Measurements from ENCODE around the gene SMIM33. TPM values are rescaled to one million over a fixed set of nuclear protein-coding genes. Genes with fewer than 3 reads are reported as not detected.

SMIM33 gene
- polyA plus RNA-seq, 1 donor from 2014 or later: not detected

- H3K27ac ChIP-seq (ENCODE audit: low read length): peak overlapping the region; percentile 89
- H3K79me2 ChIP-seq (replicated peaks; ENCODE audit: insufficient read depth, low read length): peaks cover 3% of the 10 kb centered on the region
- H3K9me3 ChIP-seq (ENCODE audit: low read length): no peaks in the 10 kb centered on the region
- no peaks in the 10 kb centered on the region for H3K27me3 ChIP-seq (ENCODE audit: insufficient read depth, low read depth, low read length)
- TF ChIP-seq RAD21 (conservative IDR thresholded peaks at IDR 0.05) (no peak), TAF1 (IDR thresholded peaks at IDR 0.05; ENCODE audit: low read depth) (no peak), POLR2AphosphoS5 (IDR thresholded peaks at IDR 0.05) (no peak), EP300 (conservative IDR thresholded peaks at IDR 0.05; ENCODE audit: poor library complexity, severe bottlenecking) (no peak), MXI1 (conservative IDR thresholded peaks at IDR 0.05; ENCODE audit: poor library complexity, severe bottlenecking) (no peak), CTCF (IDR thresholded peaks at IDR 0.05; ENCODE audit: poor library complexity, severe bottlenecking) (no peak), EZH2 (IDR thresholded peaks at IDR 0.05; ENCODE audit: borderline replicate concordance, insufficient read depth, low read length, poor library complexity, severe bottlenecking) (no peak)
- peak overlapping the region; percentile 95 for H3K9ac ChIP-seq (ENCODE audit: low read length)
- H3K4me2 ChIP-seq (ENCODE audit: low read length): peak overlapping the region; percentile 98
- no peaks in the 10 kb centered on the region for H3K36me3 ChIP-seq (ENCODE audit: insufficient read depth, low read length)
- no peaks in the 10 kb centered on the region for H3F3A ChIP-seq (ENCODE audit: insufficient read depth, low read length, poor library complexity, severe bottlenecking)
- H2AFZ ChIP-seq (ENCODE audit: low read depth, low read length): peak overlapping the region; percentile 83
- no peaks in the 10 kb centered on the region for H4K20me1 ChIP-seq (ENCODE audit: insufficient read depth)
- H3K4me3 ChIP-seq (ENCODE audit: low read length): peak overlapping the region; percentile 85
- H3K9me2 ChIP-seq (ENCODE audit: insufficient read depth, low read length): no peaks in the 10 kb centered on the region
Measured at GRCh38 chr5:139438707-139439012, 32.1 kb upstream of the SMIM33 start.

GRCh38 chr5:139439013-139439903, 31.5 kb upstream of the SMIM33 start, which contains the start of gene DNAJC18:
TSS of gene DNAJC18 (minus strand) at chr5:139439525. CDS start at chr5:139439445, 80 bp downstream.
- H3K27me3 ChIP-seq (ENCODE audit: insufficient read depth, low read depth, low read length): no peaks in the 10 kb centered on the region

More at GRCh38 chr5:139439013-139439903, 31.5 kb upstream of the SMIM33 start, which contains the start of gene DNAJC18:
- Histone ChIP-seq H3K4me3 (ENCODE audit: low read length) (peak within 1 kb of the TSS; percentile 85), H3K36me3 (ENCODE audit: insufficient read depth, low read length) (no peaks in the 10 kb centered on the region), H3K79me2 (replicated peaks; ENCODE audit: insufficient read depth, low read length) (peaks cover 3% of the 10 kb centered on the region), H3F3A (ENCODE audit: insufficient read depth, low read length, poor library complexity, severe bottlenecking) (no peaks in the 10 kb centered on the region), H3K4me2 (ENCODE audit: low read length) (peak within 1 kb of the TSS; percentile 98), H3K9me2 (ENCODE audit: insufficient read depth, low read length) (no peaks in the 10 kb centered on the region), H3K9me3 (ENCODE audit: low read length) (no peaks in the 10 kb centered on the region), H2AFZ (ENCODE audit: low read depth, low read length) (peak within 1 kb of the TSS; percentile 96), H4K20me1 (ENCODE audit: insufficient read depth) (no peaks in the 10 kb centered on the region), H3K9ac (ENCODE audit: low read length) (peak within 1 kb of the TSS; percentile 95), H3K27ac (ENCODE audit: low read length) (peak within 1 kb of the TSS; percentile 89)
- TF ChIP-seq REST (IDR thresholded peaks at IDR 0.05; ENCODE audit: borderline replicate concordance) (peak; percentile 69), RAD21 (conservative IDR thresholded peaks at IDR 0.05) (peak; percentile 48), TAF1 (IDR thresholded peaks at IDR 0.05; ENCODE audit: low read depth) (no peak), EP300 (conservative IDR thresholded peaks at IDR 0.05; ENCODE audit: poor library complexity, severe bottlenecking) (peak; percentile 62), SMC3 (conservative IDR thresholded peaks at IDR 0.05; ENCODE audit: poor library complexity) (peak; percentile 59), EZH2 (IDR thresholded peaks at IDR 0.05; ENCODE audit: borderline replicate concordance, insufficient read depth, low read length, poor library complexity, severe bottlenecking) (no peak), CTCF (IDR thresholded peaks at IDR 0.05; ENCODE audit: poor library complexity, severe bottlenecking) (peak; percentile 25), POLR2AphosphoS5 (IDR thresholded peaks at IDR 0.05) (peak; percentile 86), MXI1 (conservative IDR thresholded peaks at IDR 0.05; ENCODE audit: poor library complexity, severe bottlenecking) (peak; percentile 75)
